ENCODE results near the gene ESPN. TPM values are rescaled to one million over a fixed set of nuclear protein-coding genes. Genes with fewer than 3 reads are reported as not detected.
A peak's percentile ranks its signal among the peaks of the same experiment; 100 is the strongest.
"Not testable (repeated sequence)": the region's sequence is repeated elsewhere in the genome, so short reads cannot be mapped to it uniquely, and the experiment has no call there.

Gene ESPN
- total RNA-seq, 1 experiment from 2014 or later: 53.1 TPM

DNA sequence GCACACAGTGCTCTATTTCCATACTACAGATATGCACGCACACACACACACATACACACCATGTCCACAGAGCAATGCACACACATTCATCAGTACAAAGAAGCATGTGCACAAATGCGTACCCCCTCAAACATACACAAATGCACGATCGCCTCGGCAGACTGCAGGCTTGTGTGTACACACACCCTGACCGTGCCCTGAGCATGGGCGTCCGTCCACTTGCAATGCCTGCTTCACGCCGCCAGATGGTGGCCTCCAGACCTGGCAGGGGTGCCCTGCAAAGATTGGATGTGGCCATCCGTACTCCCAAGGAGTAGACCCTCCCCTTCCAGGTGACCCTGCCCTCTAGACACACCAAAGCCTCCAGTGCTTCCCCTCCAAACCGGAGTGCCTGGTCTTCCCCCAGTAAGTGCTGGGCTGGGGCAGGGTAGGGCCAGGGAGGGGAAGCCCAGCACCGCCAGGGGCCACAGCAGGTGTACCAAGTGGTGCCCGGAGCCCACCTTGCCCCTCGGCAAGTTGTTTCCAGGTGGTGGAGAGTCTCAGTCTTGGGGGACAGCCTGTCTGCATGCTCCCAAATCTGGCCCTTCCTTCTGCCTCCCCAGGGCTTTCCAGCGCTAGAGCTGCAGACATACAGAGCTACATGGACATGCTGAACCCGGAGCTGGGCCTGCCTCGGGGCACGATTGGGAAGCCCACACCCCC lies 20.6 kb downstream of the ESPN start:
- no peak overlapping the region for H3K4me2 ChIP-seq (ENCODE audit: insufficient read depth, insufficient read length, low read length)
- no peaks in the 10 kb centered on the region for H3K9me3 ChIP-seq (ENCODE audit: control insufficient read depth, low read depth, low read length)
- H3K4ac ChIP-seq (ENCODE audit: low read depth, low read length): no peak overlapping the region
- peaks cover 8% of the 10 kb centered on the region for H3K23me2 ChIP-seq (ENCODE audit: insufficient read length, low read depth, low read length, poor library complexity, severe bottlenecking)
- no peaks in the 10 kb centered on the region for H3K79me1 ChIP-seq (ENCODE audit: insufficient read depth, low read depth, low read length, poor library complexity, severe bottlenecking)
- H2BK120ac ChIP-seq (ENCODE audit: low read depth, low read length, poor library complexity, severe bottlenecking): no peak overlapping the region
- TF ChIP-seq, protein P1, sequence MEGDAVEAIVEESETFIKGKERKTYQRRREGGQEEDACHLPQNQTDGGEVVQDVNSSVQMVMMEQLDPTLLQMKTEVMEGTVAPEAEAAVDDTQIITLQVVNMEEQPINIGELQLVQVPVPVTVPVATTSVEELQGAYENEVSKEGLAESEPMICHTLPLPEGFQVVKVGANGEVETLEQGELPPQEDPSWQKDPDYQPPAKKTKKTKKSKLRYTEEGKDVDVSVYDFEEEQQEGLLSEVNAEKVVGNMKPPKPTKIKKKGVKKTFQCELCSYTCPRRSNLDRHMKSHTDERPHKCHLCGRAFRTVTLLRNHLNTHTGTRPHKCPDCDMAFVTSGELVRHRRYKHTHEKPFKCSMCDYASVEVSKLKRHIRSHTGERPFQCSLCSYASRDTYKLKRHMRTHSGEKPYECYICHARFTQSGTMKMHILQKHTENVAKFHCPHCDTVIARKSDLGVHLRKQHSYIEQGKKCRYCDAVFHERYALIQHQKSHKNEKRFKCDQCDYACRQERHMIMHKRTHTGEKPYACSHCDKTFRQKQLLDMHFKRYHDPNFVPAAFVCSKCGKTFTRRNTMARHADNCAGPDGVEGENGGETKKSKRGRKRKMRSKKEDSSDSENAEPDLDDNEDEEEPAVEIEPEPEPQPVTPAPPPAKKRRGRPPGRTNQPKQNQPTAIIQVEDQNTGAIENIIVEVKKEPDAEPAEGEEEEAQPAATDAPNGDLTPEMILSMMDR (conservative IDR thresholded peaks at IDR 0.05): peak; percentile 70
- H2AK5ac ChIP-seq (ENCODE audit: insufficient read length, low read length): no peak overlapping the region
- peak; percentile 83 for DNase-seq
- no peak overlapping the region for H3K23ac ChIP-seq (ENCODE audit: insufficient read length, low read depth, low read length)
- H4K91ac ChIP-seq (ENCODE audit: insufficient read length, low read depth, low read length): no peak overlapping the region
- Mint-ChIP-seq H3K9me3 (no peaks in the 10 kb centered on the region), H3K4me3 (peak overlapping the region in 1 of 2 experiments; percentile 25; a peak in 2 of 5 replicates), H3K27ac (peak overlapping the region in 2 of 3 experiments; percentile 7 to 28; a peak in 2 of 7 replicates), H3K4me1 (peaks cover 31 to 42% of the 10 kb centered on the region in 2 experiments), H3K36me3 (ENCODE audit: insufficient read depth in 1 of 3, low read depth in 3 of 3) (no peaks in the 10 kb centered on the region; a peak in 1 of 7 replicates), H3K27me3 (ENCODE audit: low read depth) (peaks cover 17% of the 10 kb centered on the region)
- H3K4me1 ChIP-seq (ENCODE audit: insufficient read depth, low read length): no peaks in the 10 kb centered on the region; the same call in 1 of the 2 replicates
- H3K14ac ChIP-seq (ENCODE audit: insufficient read depth, low read length): no peak overlapping the region; the same call in 1 of the 2 replicates
- no peaks in the 10 kb centered on the region for H3K79me2 ChIP-seq (ENCODE audit: insufficient read depth, low read length)
- no peak overlapping the region for H3K18ac ChIP-seq (ENCODE audit: insufficient read length, low read depth, low read length)
- no peaks in the 10 kb centered on the region for H4K20me1 ChIP-seq (ENCODE audit: control insufficient read depth, insufficient read depth, insufficient read length)
- no peak overlapping the region for H3K56ac ChIP-seq (ENCODE audit: insufficient read length, low read depth, low read length)
- H2BK12ac ChIP-seq (ENCODE audit: insufficient read length, low read depth, low read length): no peak overlapping the region
- H4K8ac ChIP-seq (replicated peaks; ENCODE audit: insufficient read length, low read depth, low read length): no peak overlapping the region
- H2AFZ ChIP-seq (ENCODE audit: low read length): no peak overlapping the region
- H3K9ac ChIP-seq (ENCODE audit: extremely low read depth, insufficient read length, low read length): no peak overlapping the region
- no peak overlapping the region for H2BK20ac ChIP-seq (ENCODE audit: low read depth, low read length, poor library complexity, severe bottlenecking)
- no peak overlapping the region for H2BK5ac ChIP-seq (ENCODE audit: insufficient read length, low read length)
- no peak overlapping the region for H3T11ph ChIP-seq (ENCODE audit: low read length)
- no peak overlapping the region for H3K27ac ChIP-seq (ENCODE audit: insufficient read length, low read depth, low read length)
- H2BK15ac ChIP-seq (ENCODE audit: low read depth, low read length): no peak overlapping the region
- no CpG with 5 or more reads among the region's 19 CpGs for WGBS (ENCODE audit: extremely low coverage, insufficient read length, low lambda C conversion rate)
- H4K5ac ChIP-seq (ENCODE audit: insufficient read length, low read depth, low read length): no peak overlapping the region
- peaks cover 4% of the 10 kb centered on the region; the same call in 1 of the 2 replicates for H3K27me3 ChIP-seq (ENCODE audit: insufficient read depth, low read length)

DNA sequence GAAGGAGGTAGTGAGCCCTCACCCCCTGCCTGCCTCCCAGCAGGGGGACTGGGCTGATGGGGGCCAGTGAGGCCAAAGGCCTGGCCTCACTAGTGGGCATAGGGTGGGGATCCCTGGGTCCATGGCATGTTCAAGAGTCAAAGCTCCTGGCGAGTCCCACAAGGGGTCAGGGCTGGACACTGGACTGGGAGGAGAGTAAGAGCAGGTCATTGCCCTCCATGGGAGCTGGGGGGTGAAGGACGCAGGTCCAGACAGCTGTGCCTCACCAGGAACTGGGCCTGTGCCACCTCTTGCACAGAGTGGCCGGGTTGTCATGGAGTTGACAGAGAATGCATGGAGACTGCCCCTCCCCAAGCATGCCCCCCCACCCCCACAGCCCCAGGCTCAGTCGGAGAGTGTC lies 21.4 kb downstream of the ESPN start:
- not testable (repeated sequence) for H3K4me1 ChIP-seq (ENCODE audit: insufficient read depth, low read length); H3K27ac Mint-ChIP-seq; H3K18ac ChIP-seq (ENCODE audit: insufficient read length, low read depth, low read length); H3K27ac ChIP-seq (ENCODE audit: insufficient read length, low read depth, low read length); H3K79me1 ChIP-seq (ENCODE audit: insufficient read depth, low read depth, low read length, poor library complexity, severe bottlenecking); H2BK15ac ChIP-seq (ENCODE audit: low read depth, low read length); H2BK12ac ChIP-seq (ENCODE audit: insufficient read length, low read depth, low read length); H3K36me3 Mint-ChIP-seq (ENCODE audit: insufficient read depth in 1 of 3, low read depth in 3 of 3); H4K20me1 ChIP-seq (ENCODE audit: control insufficient read depth, insufficient read depth, insufficient read length); DNase-seq; H4K91ac ChIP-seq (ENCODE audit: insufficient read length, low read depth, low read length); H3K4ac ChIP-seq (ENCODE audit: low read depth, low read length); H4K8ac ChIP-seq (replicated peaks; ENCODE audit: insufficient read length, low read depth, low read length); H3K23ac ChIP-seq (ENCODE audit: insufficient read length, low read depth, low read length); H2AFZ ChIP-seq (ENCODE audit: low read length); H3T11ph ChIP-seq (ENCODE audit: low read length); H3K27me3 ChIP-seq (ENCODE audit: insufficient read depth, low read length); H3K56ac ChIP-seq (ENCODE audit: insufficient read length, low read depth, low read length); H3K9me3 Mint-ChIP-seq; H3K4me2 ChIP-seq (ENCODE audit: insufficient read depth, insufficient read length, low read length); H4K5ac ChIP-seq (ENCODE audit: insufficient read length, low read depth, low read length); H3K9ac ChIP-seq (ENCODE audit: extremely low read depth, insufficient read length, low read length); H3K79me2 ChIP-seq (ENCODE audit: insufficient read depth, low read length); H3K14ac ChIP-seq (ENCODE audit: insufficient read depth, low read length); H2BK5ac ChIP-seq (ENCODE audit: insufficient read length, low read length); H2BK120ac ChIP-seq (ENCODE audit: low read depth, low read length, poor library complexity, severe bottlenecking); H3K9me3 ChIP-seq (ENCODE audit: control insufficient read depth, low read depth, low read length); H2AK5ac ChIP-seq (ENCODE audit: insufficient read length, low read length); H2BK20ac ChIP-seq (ENCODE audit: low read depth, low read length, poor library complexity, severe bottlenecking); H3K23me2 ChIP-seq (ENCODE audit: insufficient read length, low read depth, low read length, poor library complexity, severe bottlenecking)
- Mint-ChIP-seq H3K4me3 (peak overlapping the region in 1 of 2 experiments; percentile 35; a peak in 1 of 5 replicates), H3K4me1 (peaks cover 31 to 48% of the 10 kb centered on the region in 2 experiments), H3K27me3 (ENCODE audit: low read depth) (peaks cover 15% of the 10 kb centered on the region)
- WGBS (ENCODE audit: extremely low coverage, insufficient read length, low lambda C conversion rate): no CpG with 5 or more reads among the region's 4 CpGs
